Loucy (cell line): Measurements from ENCODE around the gene ANKLE2.

Experiments
- H2AFZ ChIP-seq: fragments of 200-600 bp; sonication (generic); 2 replicates; pipeline ENCODE4 v1.6.0; 2016; ENCODE audit warnings: antibody characterized with exemption, mild to moderate bottlenecking, low read length, moderate library complexity
- H3F3A ChIP-seq: fragments of 200-600 bp; 2 replicates; pipeline ENCODE4 v1.6.0; 2016; ENCODE audit warnings: antibody characterized with exemption, low read depth, mild to moderate bottlenecking
- H3K27me3 ChIP-seq: fragments of 200-600 bp; sonication (generic); 2 replicates; pipeline ENCODE4 v1.6.1; 2014; ENCODE audit warnings: low read length, mild to moderate bottlenecking; ENCODE audit not compliant: insufficient read depth, poor library complexity, severe bottlenecking
- H3K36me3 ChIP-seq: fragments of 200-600 bp; sonication (generic); 2 replicates; pipeline ENCODE4 v1.6.1; 2016; ENCODE audit warnings: low read length; ENCODE audit not compliant: insufficient read depth
- H3K4me1 ChIP-seq: fragments of 200-600 bp; sonication (generic); 2 replicates; pipeline ENCODE4 v1.5.1; 2014; ENCODE audit warnings: low read length, mild to moderate bottlenecking; ENCODE audit not compliant: insufficient read depth, poor library complexity, severe bottlenecking
- H3K4me2 ChIP-seq: fragments of 200-600 bp; sonication (generic); 2 replicates; pipeline ENCODE4 v1.6.0; 2014; ENCODE audit warnings: antibody characterized with exemption, low read length, low read depth, mild to moderate bottlenecking; ENCODE audit not compliant: poor library complexity, severe bottlenecking
- H3K4me3 ChIP-seq: fragments of 200-600 bp; sonication (generic); 2 replicates; pipeline ENCODE4 v1.5.1; 2014; ENCODE audit warnings: low read length, mild to moderate bottlenecking, mixed read lengths; ENCODE audit not compliant: poor library complexity, severe bottlenecking
- H3K79me2 ChIP-seq: fragments of 200-600 bp; sonication (generic); 2 replicates; pipeline ENCODE4 v1.6.1; 2014; ENCODE audit warnings: low read length; ENCODE audit not compliant: insufficient read depth
- H3K9ac ChIP-seq: fragments of 200-600 bp; sonication (generic); 2 replicates; pipeline ENCODE4 v1.6.0; 2014; ENCODE audit warnings: mild to moderate bottlenecking, low read depth, low read length, moderate library complexity; ENCODE audit not compliant: poor library complexity, severe bottlenecking
- H3K9me2 ChIP-seq: fragments of 200-600 bp; sonication (generic); replicated peaks from 2 replicates; pipeline ENCODE4 v1.6.1; 2016; ENCODE audit warnings: low read depth, low read length, mixed read lengths
- H3K9me3 ChIP-seq: fragments of 200-600 bp; sonication (generic); 2 replicates; pipeline ENCODE4 v1.6.1; 2014; ENCODE audit warnings: mild to moderate bottlenecking, antibody characterized with exemption, low read length, low read depth; ENCODE audit not compliant: insufficient read depth
- H4K20me1 ChIP-seq: fragments of 200-600 bp; sonication (generic); 2 replicates; pipeline ENCODE4 v1.6.0; 2014; ENCODE audit warnings: antibody characterized with exemption, low read length, mild to moderate bottlenecking; ENCODE audit not compliant: insufficient read depth, poor library complexity, severe bottlenecking
- CTCF ChIP-seq: fragments of 200-600 bp; sonication (generic); conservative IDR thresholded peaks from 2 replicates; pipeline ENCODE4 v1.5.1; 2014; ENCODE audit warnings: mild to moderate bottlenecking, antibody characterized with exemption, low read length
- EZH2phosphoT487 ChIP-seq: fragments of 200-600 bp; IDR thresholded peaks from 2 replicates; pipeline ENCODE4 v1.6.1; 2018; ENCODE audit warnings: antibody characterized with exemption, mild to moderate bottlenecking, moderate library complexity, borderline replicate concordance

ANKLE2 gene

GRCh38 chr12:132675757-132676432 is 85.7 kb downstream of the ANKLE2 start:
- Histone ChIP-seq H3K9me3 (no peaks in the 10 kb centered on the region), H3K4me2 (no peak overlapping the region), H4K20me1 (peaks cover 26% of the 10 kb centered on the region), H3K9me2 (no peaks in the 10 kb centered on the region), H3K79me2 (peaks cover 36% of the 10 kb centered on the region), H3F3A (no peaks in the 10 kb centered on the region), H3K4me3 (no peak overlapping the region), H3K36me3 (peaks cover 83% of the 10 kb centered on the region; the same call in 1 of the 2 replicates), H3K4me1 (peaks cover 13% of the 10 kb centered on the region), H3K9ac (no peak overlapping the region), H3K27me3 (no peaks in the 10 kb centered on the region), H2AFZ (no peak overlapping the region)
- no peak for TF ChIP-seq EZH2phosphoT487
- no peak for TF ChIP-seq CTCF
